VCaP (cell line): ENCODE measurements around the gene PDK2.

ENCODE experiments used
- H3K27ac ChIP-seq: fragments of 450-650 bp; 2 replicates; pipeline ENCODE4 v1.5.1; 2017
- TF ChIP-seq, protein P1 (sequence below): fragments of 450-650 bp; conservative IDR thresholded peaks from 2 replicates; pipeline ENCODE4 v1.5.1; 2017; ENCODE audit warnings: mild to moderate bottlenecking, moderate library complexity

Gene PDK2

DNA sequence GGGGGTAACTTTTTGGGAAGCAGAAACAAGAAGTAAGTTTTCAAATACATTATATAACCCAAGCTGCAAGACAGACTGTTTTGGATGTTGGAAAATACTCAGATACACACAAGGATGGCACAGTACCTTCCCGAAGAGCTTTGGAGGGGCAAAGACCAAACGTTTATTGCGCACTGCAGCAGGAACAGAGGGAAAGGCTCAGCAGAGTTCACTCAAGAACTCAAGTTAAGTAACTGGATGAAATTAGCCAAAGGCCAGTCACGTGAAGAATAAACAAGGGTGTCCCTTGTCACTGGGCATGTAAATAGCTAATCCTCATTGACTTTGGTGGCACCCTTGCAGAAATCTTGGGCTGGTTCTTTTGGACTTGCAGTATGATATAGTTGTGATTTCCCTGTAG is 2.8 kb downstream of the PDK2 start:
- TF ChIP-seq, protein P1, sequence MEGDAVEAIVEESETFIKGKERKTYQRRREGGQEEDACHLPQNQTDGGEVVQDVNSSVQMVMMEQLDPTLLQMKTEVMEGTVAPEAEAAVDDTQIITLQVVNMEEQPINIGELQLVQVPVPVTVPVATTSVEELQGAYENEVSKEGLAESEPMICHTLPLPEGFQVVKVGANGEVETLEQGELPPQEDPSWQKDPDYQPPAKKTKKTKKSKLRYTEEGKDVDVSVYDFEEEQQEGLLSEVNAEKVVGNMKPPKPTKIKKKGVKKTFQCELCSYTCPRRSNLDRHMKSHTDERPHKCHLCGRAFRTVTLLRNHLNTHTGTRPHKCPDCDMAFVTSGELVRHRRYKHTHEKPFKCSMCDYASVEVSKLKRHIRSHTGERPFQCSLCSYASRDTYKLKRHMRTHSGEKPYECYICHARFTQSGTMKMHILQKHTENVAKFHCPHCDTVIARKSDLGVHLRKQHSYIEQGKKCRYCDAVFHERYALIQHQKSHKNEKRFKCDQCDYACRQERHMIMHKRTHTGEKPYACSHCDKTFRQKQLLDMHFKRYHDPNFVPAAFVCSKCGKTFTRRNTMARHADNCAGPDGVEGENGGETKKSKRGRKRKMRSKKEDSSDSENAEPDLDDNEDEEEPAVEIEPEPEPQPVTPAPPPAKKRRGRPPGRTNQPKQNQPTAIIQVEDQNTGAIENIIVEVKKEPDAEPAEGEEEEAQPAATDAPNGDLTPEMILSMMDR, result no peak
- H3K27ac ChIP-seq, result no peak overlapping the region

DNA sequence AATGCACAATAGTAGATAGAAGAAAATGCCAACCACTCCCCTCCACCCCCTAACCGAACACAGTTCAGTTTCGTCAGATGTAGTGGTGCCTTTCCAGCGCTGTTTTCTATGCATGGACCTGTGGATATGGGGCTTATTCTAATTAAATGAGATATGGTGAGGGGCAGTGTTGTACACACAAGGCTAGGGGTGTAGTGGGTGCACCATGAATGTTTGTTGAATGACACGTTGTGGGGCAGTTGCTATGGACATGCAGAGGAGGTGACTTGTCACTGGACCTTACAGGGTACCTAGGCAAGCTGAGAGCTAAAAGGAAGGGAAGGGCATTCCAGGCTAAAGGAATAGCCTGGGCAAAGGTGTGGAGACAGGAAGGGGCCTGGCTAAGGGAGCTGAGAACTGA is 3.4 kb downstream of the PDK2 start:
- no peak overlapping the region for H3K27ac ChIP-seq
- TF ChIP-seq, protein P1, result no peak

DNA sequence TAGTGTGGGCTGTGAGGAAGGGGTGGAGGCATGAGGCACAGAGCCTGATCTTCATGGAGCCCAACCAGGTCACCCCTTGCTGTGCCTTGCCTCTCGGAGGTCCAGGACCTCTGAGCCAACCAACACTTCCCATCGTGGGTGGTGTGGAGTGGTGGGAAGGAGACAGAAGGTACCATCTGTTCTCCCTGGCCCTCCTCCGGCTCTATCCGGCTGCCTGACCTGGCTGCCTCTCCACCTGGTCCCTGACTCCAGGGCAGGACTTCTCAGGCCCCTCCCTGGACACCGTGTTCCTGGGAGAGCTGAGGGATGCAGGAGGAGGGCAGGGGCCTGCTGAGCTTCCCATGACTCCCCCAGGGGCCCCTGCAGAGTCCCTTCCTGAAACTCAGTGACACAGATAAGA is 3.9 kb downstream of the PDK2 start:
- TF ChIP-seq, protein P1, result no peak
- no peak overlapping the region for H3K27ac ChIP-seq

DNA sequence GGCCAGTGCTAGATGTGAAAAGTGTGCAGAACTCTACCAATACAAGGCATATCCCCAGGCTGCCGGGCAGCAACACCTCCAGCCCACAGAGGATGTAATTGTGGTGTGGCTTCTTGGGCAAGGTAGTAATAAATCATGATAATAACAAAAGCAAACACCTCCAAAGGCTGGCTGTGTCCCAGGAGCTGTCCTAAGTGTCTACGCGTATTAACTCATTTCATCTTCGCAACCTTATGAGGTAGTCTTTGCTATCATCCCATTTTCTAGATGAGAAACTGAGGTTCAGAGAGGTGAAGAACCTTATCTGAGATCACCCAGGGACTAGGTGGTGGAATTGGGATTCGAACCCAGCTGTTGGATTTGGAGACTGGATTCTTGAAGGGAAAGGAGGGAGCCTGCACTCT is 5.3 kb downstream of the PDK2 start:
- TF ChIP-seq, protein P1, result no peak
- H3K27ac ChIP-seq, result no peak overlapping the region

DNA sequence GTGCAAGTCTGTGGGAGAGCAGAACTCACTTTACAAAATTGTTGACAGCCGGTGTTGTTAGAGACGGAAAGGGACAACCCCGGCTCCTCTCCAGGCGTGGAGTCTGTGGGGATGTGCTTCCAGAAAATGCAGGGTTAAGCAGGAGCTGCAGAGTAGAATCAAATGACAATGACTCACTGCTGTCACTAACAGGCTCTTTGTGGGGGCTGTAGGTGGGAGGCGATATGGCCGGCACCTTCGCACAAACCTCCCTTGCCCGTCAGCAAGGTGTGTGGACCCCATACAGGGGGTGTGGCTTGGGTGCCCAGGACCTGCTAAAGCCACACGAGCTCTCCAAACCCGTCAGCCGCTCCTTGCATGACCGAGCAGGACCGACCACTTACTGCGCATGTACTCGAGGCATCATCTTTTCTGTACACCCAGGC is 5.8 kb downstream of the PDK2 start:
- no peak overlapping the region for H3K27ac ChIP-seq
- TF ChIP-seq, protein P1, result no peak

DNA sequence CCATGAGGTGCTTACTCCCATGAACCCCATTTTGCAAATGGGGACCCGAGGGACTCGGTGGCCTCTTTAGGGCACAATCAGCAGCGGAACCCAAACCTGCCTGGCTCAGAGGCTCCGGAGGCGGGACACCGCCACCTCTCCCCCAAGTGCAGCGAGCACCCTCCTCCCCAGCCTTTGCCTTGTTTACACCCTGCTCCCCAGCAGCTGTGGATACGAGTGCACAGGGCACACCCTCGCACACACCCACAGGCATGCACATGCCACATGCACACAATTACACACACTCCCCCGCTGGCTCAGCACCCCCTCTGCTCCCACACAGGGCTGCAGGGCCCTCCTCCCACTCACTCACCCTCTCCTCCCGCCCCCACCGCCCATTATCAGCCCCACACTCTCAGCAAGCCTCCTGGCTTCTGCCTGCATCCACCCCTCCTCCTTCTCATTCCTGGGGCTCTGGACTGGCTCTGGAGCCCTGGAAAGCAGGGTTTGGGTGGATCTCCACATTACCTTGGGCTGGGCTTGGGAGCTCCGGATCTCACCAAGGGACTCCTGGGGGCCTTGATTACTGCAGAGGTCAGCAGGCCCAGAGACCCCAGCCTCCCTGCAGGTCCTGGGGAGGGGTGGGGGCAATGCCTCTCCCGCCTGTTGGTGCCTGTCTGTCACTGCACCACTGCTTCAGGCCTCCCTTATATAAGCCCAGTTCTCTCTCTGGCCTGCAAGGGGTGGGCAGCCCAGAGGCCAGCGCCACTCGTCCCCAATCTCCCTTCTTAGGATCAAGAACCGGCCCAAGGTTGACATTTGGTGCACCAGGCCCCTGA is 6.4 kb downstream of the PDK2 start:
- H3K27ac ChIP-seq, result no peak overlapping the region

DNA sequence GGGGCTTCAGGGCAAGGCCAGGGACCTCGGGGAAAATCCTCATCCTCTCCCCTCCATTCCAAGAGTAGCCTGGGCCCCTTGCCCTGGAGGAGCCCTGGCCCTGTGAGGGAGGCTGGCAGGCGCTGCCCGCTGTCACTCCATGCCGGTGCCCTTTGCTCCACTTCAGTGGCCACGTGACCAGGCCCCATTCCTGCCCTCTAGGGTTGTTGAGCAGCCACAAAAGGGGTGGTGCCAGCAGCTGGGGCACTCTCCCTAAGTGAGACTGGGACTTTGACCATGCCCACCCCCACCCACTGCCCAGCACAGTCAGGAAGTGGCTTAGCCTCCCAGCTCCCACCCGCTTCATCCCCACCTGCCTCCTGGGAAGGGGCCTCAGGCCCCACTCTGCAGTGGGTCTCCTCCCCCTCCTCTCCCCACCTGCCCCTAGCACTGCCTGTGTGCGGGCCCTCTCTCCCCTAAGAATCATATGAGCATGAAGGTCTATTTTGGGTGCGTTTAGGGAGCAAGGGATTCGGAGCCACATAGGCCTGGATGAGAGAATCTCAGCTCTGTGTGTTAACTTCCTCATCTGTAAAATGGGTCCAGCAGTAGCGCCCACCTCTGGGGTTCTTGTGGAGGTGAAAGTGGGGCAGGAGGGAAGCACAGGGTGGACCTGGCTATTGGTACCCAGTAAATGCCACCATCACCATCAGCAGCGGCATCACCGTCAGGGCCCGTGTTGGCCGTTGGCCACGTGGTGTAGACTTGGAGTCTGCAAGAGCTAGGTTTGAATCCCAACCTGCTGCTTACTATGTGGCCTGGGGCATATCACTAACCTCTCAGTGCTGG is 7.2 kb downstream of the PDK2 start:
- H3K27ac ChIP-seq, result no peak overlapping the region
- TF ChIP-seq, protein P1, result no peak

More for the DNA sequence above, 6.4 kb downstream of the PDK2 start:
- TF ChIP-seq, protein P1, result no peak
